HEK293 (cell line): ENCODE measurements around the gene LIME1.

Experiments
- ATF2 ChIP-seq: fragments of 450-650 bp; formaldehyde crosslinking; IDR thresholded peaks from 2 replicates; pipeline ENCODE4 v1.5.1; 2016; ENCODE audit warnings: missing biosample characterization, missing genetic modification characterization, low read depth
- BCL11A ChIP-seq: fragments of 450-650 bp; formaldehyde crosslinking; IDR thresholded peaks from 2 replicates; pipeline ENCODE4 v1.5.1; 2016; ENCODE audit warnings: low read depth, missing biosample characterization, missing genetic modification characterization
- BCL11B ChIP-seq: fragments of 450-650 bp; formaldehyde crosslinking; IDR thresholded peaks from 2 replicates; pipeline ENCODE4 v1.5.1; 2016; ENCODE audit warnings: low read depth, missing biosample characterization, missing genetic modification characterization
- GLIS1 ChIP-seq: fragments of 450-650 bp; formaldehyde crosslinking; IDR thresholded peaks from 2 replicates; pipeline ENCODE4 v1.5.1; 2016; ENCODE audit warnings: missing biosample characterization, missing genetic modification characterization
- HOXD13 ChIP-seq: sonication (generic); formaldehyde crosslinking; IDR thresholded peaks from 2 replicates; pipeline ENCODE4 v1.8.0; 2022; ENCODE audit warnings: missing genetic modification reagents, borderline replicate concordance
- MEIS1 ChIP-seq: sonication (generic); formaldehyde crosslinking; IDR thresholded peaks from 2 replicates; pipeline ENCODE4 v1.8.1; 2022; ENCODE audit warnings: missing genetic modification reagents, mild to moderate bottlenecking, borderline replicate concordance
- MYNN ChIP-seq: fragments of 450-650 bp; formaldehyde crosslinking; IDR thresholded peaks from 2 replicates; pipeline ENCODE4 v1.5.1; 2016; ENCODE audit warnings: missing biosample characterization, missing genetic modification characterization, borderline replicate concordance
- PATZ1 ChIP-seq: fragments of 450-650 bp; formaldehyde crosslinking; IDR thresholded peaks from 2 replicates; pipeline ENCODE4 v1.5.1; 2016; ENCODE audit warnings: missing biosample characterization, missing genetic modification characterization
- SCRT2 ChIP-seq: fragments of 450-650 bp; formaldehyde crosslinking; IDR thresholded peaks from 2 replicates; pipeline ENCODE4 v1.5.1; 2016; ENCODE audit warnings: missing biosample characterization, missing genetic modification characterization
- ZBTB26 ChIP-seq: fragments of 450-650 bp; formaldehyde crosslinking; optimal IDR thresholded peaks from 2 replicates; pipeline ENCODE3; 2016; ENCODE audit warnings: missing biosample characterization, mild to moderate bottlenecking, missing genetic modification characterization
- ZFHX2 ChIP-seq: fragments of 450-650 bp; formaldehyde crosslinking; conservative IDR thresholded peaks from 2 replicates; pipeline ENCODE4 v1.5.1; 2016; ENCODE audit warnings: missing biosample characterization, missing genetic modification characterization
- ZFP41 ChIP-seq: fragments of 450-650 bp; formaldehyde crosslinking; IDR thresholded peaks from 2 replicates; pipeline ENCODE4 v1.5.1; 2016; ENCODE audit warnings: missing biosample characterization, missing genetic modification characterization, borderline replicate concordance
- ZNF121 ChIP-seq: fragments of 450-650 bp; formaldehyde crosslinking; IDR thresholded peaks from 2 replicates; pipeline ENCODE4 v1.5.1; 2016; ENCODE audit warnings: missing biosample characterization, missing genetic modification characterization
- ZNF211 ChIP-seq: fragments of 450-650 bp; formaldehyde crosslinking; IDR thresholded peaks from 2 replicates; pipeline ENCODE4 v1.5.1; 2016; ENCODE audit warnings: low read depth, missing biosample characterization, missing genetic modification characterization
- ZNF223 ChIP-seq: fragments of 450-650 bp; formaldehyde crosslinking; IDR thresholded peaks from 2 replicates; pipeline ENCODE4 v1.5.1; 2016; ENCODE audit warnings: missing biosample characterization, missing genetic modification characterization
- ZNF239 ChIP-seq: fragments of 450-650 bp; formaldehyde crosslinking; IDR thresholded peaks from 2 replicates; pipeline ENCODE4 v1.5.1; 2016; ENCODE audit warnings: missing biosample characterization, missing genetic modification characterization
- ZNF274 ChIP-seq, 2 experiments: fragments of 200-500 bp in 1 of 2; fragments of 450-650 bp in 1 of 2; sonication (Bioruptor generic) in 1 of 2; formaldehyde crosslinking in 1 of 2; IDR thresholded peaks; 2 replicates each; pipeline versions ENCODE4 v1.5.1 to v1.6.1; 2014 to 2016; ENCODE audit warnings: borderline replicate concordance in 1 of 2, inconsistent platforms in 1 of 2, low read length in 1 of 2, missing biosample characterization in 1 of 2, missing genetic modification characterization in 1 of 2
- ZNF292 ChIP-seq: fragments of 450-650 bp; formaldehyde crosslinking; IDR thresholded peaks from 2 replicates; pipeline ENCODE4 v1.5.1; 2016; ENCODE audit warnings: low read depth, missing biosample characterization, missing genetic modification characterization, borderline replicate concordance
- ZNF518A ChIP-seq: fragments of 450-650 bp; formaldehyde crosslinking; conservative IDR thresholded peaks from 2 replicates; pipeline ENCODE4 v1.5.1; 2016; ENCODE audit warnings: low read depth, missing biosample characterization, missing genetic modification characterization
- ZNF623 ChIP-seq: fragments of 450-650 bp; formaldehyde crosslinking; IDR thresholded peaks from 2 replicates; pipeline ENCODE4 v1.5.1; 2016; ENCODE audit warnings: missing biosample characterization, missing genetic modification characterization
- ZNF677 ChIP-seq: fragments of 450-650 bp; IDR thresholded peaks from 2 replicates; pipeline ENCODE4 v1.5.0; 2018; ENCODE audit warnings: missing biosample characterization, mild to moderate bottlenecking, missing genetic modification characterization, moderate library complexity
- ZNF768 ChIP-seq: fragments of 450-650 bp; formaldehyde crosslinking; IDR thresholded peaks from 2 replicates; pipeline ENCODE4 v1.5.1; 2018; ENCODE audit warnings: missing biosample characterization, mild to moderate bottlenecking, missing genetic modification characterization
- ZNF776 ChIP-seq: fragments of 450-650 bp; formaldehyde crosslinking; IDR thresholded peaks from 2 replicates; pipeline ENCODE4 v1.5.0; 2017; ENCODE audit warnings: missing biosample characterization, missing genetic modification characterization, borderline replicate concordance
- ZNF777 ChIP-seq: fragments of 450-650 bp; formaldehyde crosslinking; IDR thresholded peaks from 2 replicates; pipeline ENCODE4 v1.5.1; 2017; ENCODE audit warnings: missing biosample characterization, missing genetic modification characterization, borderline replicate concordance
- ZNF791 ChIP-seq: fragments of 450-650 bp; formaldehyde crosslinking; IDR thresholded peaks from 2 replicates; pipeline ENCODE4 v1.5.1; 2016; ENCODE audit warnings: missing biosample characterization, missing genetic modification characterization
- ZSCAN16 ChIP-seq: fragments of 450-650 bp; formaldehyde crosslinking; IDR thresholded peaks from 2 replicates; pipeline ENCODE4 v1.5.1; 2016; ENCODE audit warnings: missing biosample characterization, missing genetic modification characterization

LIME1 gene

GRCh38 chr20:63739130-63740069 lies 2.9 kb downstream of the LIME1 start, which contains the start of gene SLC2A4RG (continued):
- TF ChIP-seq ZNF121 (tag by site-specific recombination) (no peak), GLIS1 (peak; percentile 80), PATZ1 (0 out of 2 replicates have a peak, but pooled peaks have one; percentile 49), ZNF223 (tag by site-specific recombination) (no peak), ZFHX2 (tag by site-specific recombination) (peak; percentile 57; the same call in 1 of the 2 replicates), HOXD13 (CRISPR knock-in tag) (no peak), ATF2 (tag by site-specific recombination) (no peak), ZNF791 (tag by site-specific recombination) (no peak), ZBTB26 (tag by site-specific recombination) (peak; percentile 69), ZSCAN16 (tag by site-specific recombination) (no peak), SCRT2 (tag by site-specific recombination) (no peak), ZFP41 (tag by site-specific recombination) (no peak), ZNF274 (IDR thresholded peaks at IDR 0.05; ENCODE audit: low read length) (no peak), ZNF274 (tag by site-specific recombination; IDR thresholded peaks at IDR 0.05; ENCODE audit: borderline replicate concordance) (no peak), ZNF518A (tag by site-specific recombination) (no peak), ZNF292 (tag by site-specific recombination) (no peak), ZNF239 (tag by site-specific recombination) (no peak), ZNF777 (tag by site-specific recombination) (no peak), MYNN (tag by site-specific recombination) (no peak), ZNF211 (tag by site-specific recombination) (no peak), ZNF768 (tag by site-specific recombination) (no peak), BCL11B (no peak), ZNF677 (tag by site-specific recombination) (no peak), ZNF623 (tag by site-specific recombination) (no peak), ZNF776 (tag by site-specific recombination) (no peak), BCL11A (tag by site-specific recombination) (no peak), MEIS1 (no peak)
